PC-9 (cell line): ENCODE data around the gene INMT. TPM values are rescaled to one million over a fixed set of nuclear protein-coding genes. Genes with fewer than 3 reads are reported as not detected.
"Not testable (repeated sequence)": the region's sequence is repeated elsewhere in the genome, so short reads cannot be mapped to it uniquely, and the experiment has no call there.

Source experiments
- BruUV-seq: library from RNA; stranded (reverse); fragments of 400-500 nt; replicated peaks from 2 replicates; lab custom pipeline; 2021; lab: Mats Ljungman, UMichigan
- CTCF ChIA-PET: fragments of 300-600 bp; sonication (Branson Sonifier 250); formaldehyde crosslinking; loops from one replicate; lab custom pipeline; 2022; ENCODE audit warnings: antibody characterized with exemption; lab: Charles Lee
- POLR2A ChIA-PET: fragments of 300-600 bp; sonication (Branson Sonifier 250); formaldehyde crosslinking; loops from one replicate; lab custom pipeline; 2022; ENCODE audit warnings: antibody characterized with exemption; ENCODE audit not compliant: unreplicated experiment; lab: Charles Lee
- DNase-seq, 2 experiments: peaks; one replicate each; pipeline versions ENCODE4 v3.0.0 to v3.0.0-alpha.2; 2015 to 2022; ENCODE audit warnings: mixed read lengths in 1 of 2
- H2AFZ ChIP-seq: fragments of 200-600 bp; sonication (generic); 2 replicates; pipeline ENCODE4 v1.8.1; 2017; ENCODE audit warnings: antibody characterized with exemption
- H3F3A ChIP-seq: fragments of 200-600 bp; sonication (generic); 2 replicates; pipeline ENCODE4 v1.8.1; 2017; ENCODE audit warnings: antibody characterized with exemption, mild to moderate bottlenecking, low read depth; ENCODE audit not compliant: insufficient read depth
- H3K27ac ChIP-seq: fragments of 200-600 bp; sonication (generic); 2 replicates; pipeline ENCODE4 v1.6.1; 2016; ENCODE audit warnings: mixed run types
- H3K27me3 ChIP-seq: fragments of 200-600 bp; sonication (generic); 2 replicates; pipeline ENCODE4 v1.6.1; 2016; ENCODE audit warnings: low read depth, mixed run types; ENCODE audit not compliant: insufficient read depth
- H3K36me3 ChIP-seq: fragments of 200-600 bp; sonication (generic); 2 replicates; pipeline ENCODE4 v1.6.1; 2016; ENCODE audit warnings: low read depth, mixed run types
- H3K4me1 ChIP-seq: fragments of 200-600 bp; sonication (generic); replicated peaks from 2 replicates; pipeline ENCODE4 v1.6.1; 2016; ENCODE audit warnings: mixed run types; ENCODE audit not compliant: insufficient read depth
- H3K4me2 ChIP-seq: fragments of 200-600 bp; sonication (generic); 2 replicates; pipeline ENCODE4 v1.6.1; 2017; ENCODE audit warnings: mixed run types
- H3K4me3 ChIP-seq: fragments of 200-600 bp; sonication (generic); 2 replicates; pipeline ENCODE4 v1.6.1; 2016; ENCODE audit warnings: mixed run types
- H3K79me2 ChIP-seq: fragments of 200-600 bp; sonication (generic); 2 replicates; pipeline ENCODE4 v1.6.1; 2017; ENCODE audit warnings: low read depth, mixed run types
- H3K9me2 ChIP-seq: fragments of 200-600 bp; sonication (generic); 2 replicates; pipeline ENCODE4 v1.8.1; 2017; ENCODE audit warnings: mild to moderate bottlenecking; ENCODE audit not compliant: insufficient read depth
- H3K9me3 ChIP-seq: fragments of 200-600 bp; sonication (generic); 2 replicates; pipeline ENCODE4 v1.8.1; 2016; ENCODE audit warnings: low read depth; ENCODE audit not compliant: insufficient read depth
- H4K20me1 ChIP-seq: fragments of 200-600 bp; sonication (generic); 2 replicates; pipeline ENCODE4 v1.8.1; 2017; ENCODE audit not compliant: insufficient read depth
- CTCF ChIP-seq: fragments of 200-600 bp; sonication (generic); conservative IDR thresholded peaks from 2 replicates; pipeline ENCODE4 v1.6.1; 2017; ENCODE audit warnings: mixed run types, antibody characterized with exemption, mild to moderate bottlenecking, moderate library complexity
- EZH2 ChIP-seq: fragments of 200-600 bp; sonication (generic); IDR thresholded peaks from 2 replicates; pipeline ENCODE4 v1.8.0; 2017; ENCODE audit warnings: antibody characterized with exemption, low read depth
- intact Hi-C: fragments of 100-400 bp; cut with micrococcal nuclease; formaldehyde crosslinking; loops from one replicate; pipeline ENCODE4 v1.10.0; 2022; ENCODE audit not compliant: unreplicated experiment
- total RNA-seq: library from RNA; stranded (reverse); gene quantifications from 2 replicates; pipeline ENCODE4 v1.2.3, GENCODE V29; 2021

The INMT gene
- total RNA-seq, 1 experiment from 2014 or later = not detected

- H3K9me2 ChIP-seq = no peaks in the 10 kb centered on the region
- H3F3A ChIP-seq = peaks cover 5% of the 10 kb centered on the region; the same call in 1 of the 2 replicates
- peaks cover 4% of the 10 kb centered on the region for H3K4me1 ChIP-seq
- H3K27ac ChIP-seq = no peak overlapping the region
- ChIA-PET CTCF (no interaction called here), POLR2A (no interaction called here)
- H3K27me3 ChIP-seq = no peaks in the 10 kb centered on the region
- BruUV-seq = no TSS peak
- no peak for TF ChIP-seq CTCF
- no peak for TF ChIP-seq EZH2
- H4K20me1 ChIP-seq = no peaks in the 10 kb centered on the region
- no peak overlapping the region for H2AFZ ChIP-seq
- H3K4me3 ChIP-seq = no peak overlapping the region
- intact Hi-C loops = no loop called here
- H3K4me2 ChIP-seq = no peak overlapping the region
- no peak for DNase-seq
- H3K9me3 ChIP-seq = peaks cover 8% of the 10 kb centered on the region
- H3K79me2 ChIP-seq = no peaks in the 10 kb centered on the region
- no peaks in the 10 kb centered on the region for H3K36me3 ChIP-seq
Observed at GRCh38 chr7:30713392-30713791, 38.5 kb upstream of the INMT start.

- no peak overlapping the region for H3K4me3 ChIP-seq
- intact Hi-C loops = no loop called here
- TF ChIP-seq EZH2 (no peak), CTCF (no peak)
- H3F3A ChIP-seq = peaks cover 5% of the 10 kb centered on the region; the same call in 1 of the 2 replicates
- ChIA-PET CTCF (no interaction called here), POLR2A (no interaction called here)
- H2AFZ ChIP-seq = no peak overlapping the region
- H4K20me1 ChIP-seq = no peaks in the 10 kb centered on the region
- no TSS peak for BruUV-seq
- peaks cover 11% of the 10 kb centered on the region for H3K9me3 ChIP-seq
- H3K4me2 ChIP-seq = no peak overlapping the region
- DNase-seq = no peak
- H3K36me3 ChIP-seq = no peaks in the 10 kb centered on the region
- no peaks in the 10 kb centered on the region for H3K27me3 ChIP-seq
- no peaks in the 10 kb centered on the region for H3K79me2 ChIP-seq
- H3K27ac ChIP-seq = no peak overlapping the region
- H3K4me1 ChIP-seq = peaks cover 4% of the 10 kb centered on the region
- H3K9me2 ChIP-seq = no peaks in the 10 kb centered on the region
Observed at GRCh38 chr7:30714129-30714528, 37.8 kb upstream of the INMT start.

GRCh38 chr7:30717181-30717580, 34.8 kb upstream of the INMT start:
- POLR2A ChIA-PET = no interaction called here
- peaks cover 4% of the 10 kb centered on the region for H3K4me1 ChIP-seq
- intact Hi-C loops = no loop called here
- H3K4me3 ChIP-seq = no peak overlapping the region
- TF ChIP-seq CTCF = peak; percentile 37; the same call in 1 of the 2 replicates
- TF ChIP-seq EZH2 = no peak
- H3K79me2 ChIP-seq = no peaks in the 10 kb centered on the region
- peaks cover 11% of the 10 kb centered on the region for H3K9me3 ChIP-seq
- peaks cover 19% of the 10 kb centered on the region; the same call in 1 of the 2 replicates for H3K27me3 ChIP-seq
- peak; percentile 25 to 74 for DNase-seq
- H3K27ac ChIP-seq = no peak overlapping the region
- CTCF ChIA-PET = interaction anchor here (0.6 to 0.7 kb wide), 2 partner anchors 8 to 31 kb away, joined by 3 to 4 read pairs; no protein-coding TSS in a partner anchor
- no TSS peak for BruUV-seq
- H3K4me2 ChIP-seq = no peak overlapping the region
- no peaks in the 10 kb centered on the region for H3K36me3 ChIP-seq
- H3K9me2 ChIP-seq = no peaks in the 10 kb centered on the region
- H2AFZ ChIP-seq = no peak overlapping the region
- H4K20me1 ChIP-seq = no peaks in the 10 kb centered on the region
- peaks cover 5% of the 10 kb centered on the region; the same call in 1 of the 2 replicates for H3F3A ChIP-seq

GRCh38 chr7:30719434-30719833, 32.5 kb upstream of the INMT start:
- H3K9me2 ChIP-seq, BruUV-seq, H3F3A ChIP-seq, H4K20me1 ChIP-seq, intact Hi-C loops, POLR2A ChIA-PET, H2AFZ ChIP-seq, H3K79me2 ChIP-seq, H3K4me3 ChIP-seq, H3K4me1 ChIP-seq, DNase-seq, H3K4me2 ChIP-seq, H3K27ac ChIP-seq, H3K36me3 ChIP-seq, CTCF ChIA-PET: not testable (repeated sequence)
- Histone ChIP-seq H3K9me3 (peaks cover 11% of the 10 kb centered on the region), H3K27me3 (peaks cover 42% of the 10 kb centered on the region)
